HUES64 (cell line): ENCODE data around the gene OPHN1. TPM values are rescaled to one million over a fixed set of nuclear protein-coding genes. Genes with fewer than 3 reads are reported as not detected.

Source experiments
- H3K27ac ChIP-seq: 2 replicates; pipeline ENCODE4 v1.7.0; 2013; ENCODE audit warnings: low read depth, low read length, inconsistent platforms
- H3K27me3 ChIP-seq: 2 replicates; pipeline ENCODE4 v1.6.1; 2013; ENCODE audit warnings: mild to moderate bottlenecking, low read length; ENCODE audit not compliant: insufficient read depth
- H3K36me3 ChIP-seq: 2 replicates; pipeline ENCODE4 v1.6.1; 2013; ENCODE audit warnings: mild to moderate bottlenecking, low read length; ENCODE audit not compliant: insufficient read depth
- H3K4me1 ChIP-seq: 2 replicates; pipeline ENCODE4 v1.6.1; 2013; ENCODE audit warnings: mild to moderate bottlenecking, low read length, moderate library complexity; ENCODE audit not compliant: insufficient read depth
- H3K4me3 ChIP-seq: 2 replicates; pipeline ENCODE4 v1.5.1; 2013; ENCODE audit warnings: mild to moderate bottlenecking, low read length, moderate library complexity
- H3K9ac ChIP-seq: 2 replicates; pipeline ENCODE4 v1.6.1; 2013; ENCODE audit warnings: mild to moderate bottlenecking, low read depth, low read length
- H3K9me3 ChIP-seq: 2 replicates; pipeline ENCODE4 v1.6.1; 2013; ENCODE audit warnings: low read depth, low read length; ENCODE audit not compliant: insufficient read depth
- WGBS: fragments of 150-250, 120-280 bp; methylation state at CpG from one replicate; pipeline ENCODE4 v1.1.7; 2013; ENCODE audit warnings: missing lambda C conversion rate; 5-methylcytosine and 5-hydroxymethylcytosine counted together
- polyA plus RNA-seq, 2 experiments: library from polyadenylated mRNA; stranded (reverse); fragments of 50-300 nt; gene quantifications; one replicate each; pipeline ENCODE4 v1.2.3, GENCODE V29; 2013

The OPHN1 gene, protein sequence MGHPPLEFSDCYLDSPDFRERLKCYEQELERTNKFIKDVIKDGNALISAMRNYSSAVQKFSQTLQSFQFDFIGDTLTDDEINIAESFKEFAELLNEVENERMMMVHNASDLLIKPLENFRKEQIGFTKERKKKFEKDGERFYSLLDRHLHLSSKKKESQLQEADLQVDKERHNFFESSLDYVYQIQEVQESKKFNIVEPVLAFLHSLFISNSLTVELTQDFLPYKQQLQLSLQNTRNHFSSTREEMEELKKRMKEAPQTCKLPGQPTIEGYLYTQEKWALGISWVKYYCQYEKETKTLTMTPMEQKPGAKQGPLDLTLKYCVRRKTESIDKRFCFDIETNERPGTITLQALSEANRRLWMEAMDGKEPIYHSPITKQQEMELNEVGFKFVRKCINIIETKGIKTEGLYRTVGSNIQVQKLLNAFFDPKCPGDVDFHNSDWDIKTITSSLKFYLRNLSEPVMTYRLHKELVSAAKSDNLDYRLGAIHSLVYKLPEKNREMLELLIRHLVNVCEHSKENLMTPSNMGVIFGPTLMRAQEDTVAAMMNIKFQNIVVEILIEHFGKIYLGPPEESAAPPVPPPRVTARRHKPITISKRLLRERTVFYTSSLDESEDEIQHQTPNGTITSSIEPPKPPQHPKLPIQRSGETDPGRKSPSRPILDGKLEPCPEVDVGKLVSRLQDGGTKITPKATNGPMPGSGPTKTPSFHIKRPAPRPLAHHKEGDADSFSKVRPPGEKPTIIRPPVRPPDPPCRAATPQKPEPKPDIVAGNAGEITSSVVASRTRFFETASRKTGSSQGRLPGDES
- 2.1 TPM for polyA plus RNA-seq (2013, experiment 1 of 2)
- polyA plus RNA-seq (2013, experiment 2 of 2), result 2.9 TPM

DNA sequence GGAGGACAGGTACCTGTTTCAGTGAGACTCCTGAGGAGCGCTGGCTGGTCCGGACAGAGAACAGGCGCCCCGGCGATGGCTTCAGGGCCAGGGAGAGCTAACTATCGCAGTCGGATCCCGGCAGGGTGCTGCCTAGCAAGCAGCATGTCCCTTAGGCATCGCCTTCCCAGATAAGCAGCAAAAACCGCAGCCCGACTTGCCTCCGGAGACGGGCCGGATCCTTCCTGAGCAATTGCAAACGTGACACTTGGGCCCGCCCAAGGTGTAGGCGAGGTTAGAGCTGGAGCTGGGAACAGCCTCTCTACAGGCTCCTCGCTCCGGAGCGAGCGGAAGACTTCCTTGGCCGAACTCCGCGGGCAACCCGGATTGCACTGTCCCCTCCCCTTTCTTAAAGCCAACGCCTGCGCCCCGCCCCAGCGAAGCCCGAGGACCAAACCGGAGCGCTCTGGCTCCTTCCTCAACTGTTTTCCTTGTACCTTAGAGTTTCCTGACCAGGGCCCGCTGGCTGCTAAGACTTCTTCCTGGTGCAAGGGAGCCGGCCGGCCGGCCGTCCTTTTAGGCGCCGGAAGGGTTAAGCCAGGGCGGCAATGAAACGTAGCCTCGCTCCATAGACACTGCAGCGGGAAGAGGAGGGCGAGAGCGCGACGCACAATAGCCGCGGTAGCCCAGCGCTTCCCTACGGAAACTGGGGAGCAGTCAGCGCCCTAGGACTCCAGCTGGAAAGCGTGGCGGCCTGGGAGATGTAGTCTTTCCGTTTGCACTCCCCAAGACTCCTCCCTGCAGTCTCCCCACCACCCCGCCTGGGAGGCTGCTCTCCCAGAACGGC is at the start of gene OPHN1:
Gene OPHN1 (minus strand): TSS at position 341 of the 826 bp plus-strand sequence. CDS start 475 bp downstream, outside the sequence.
- Histone ChIP-seq H3K27ac (peak within 1 kb of the TSS; percentile 71; the same call in 1 of the 2 replicates), H3K4me3 (peak within 1 kb of the TSS; percentile 76), H3K36me3 (no peaks in the 10 kb centered on the region), H3K9ac (peak within 1 kb of the TSS; percentile 74), H3K9me3 (no peaks in the 10 kb centered on the region), H3K27me3 (no peaks in the 10 kb centered on the region), H3K4me1 (no peaks in the 10 kb centered on the region; the same call in 1 of the 2 replicates)
- WGBS, result under 1% methylated on average over 57 of the region's 57 CpGs

- 100% methylated on average over 1 of the region's 1 CpG for WGBS
- Histone ChIP-seq H3K9ac (no peak overlapping the region), H3K4me1 (no peaks in the 10 kb centered on the region), H3K4me3 (no peak overlapping the region), H3K27me3 (no peaks in the 10 kb centered on the region), H3K9me3 (no peaks in the 10 kb centered on the region), H3K36me3 (no peaks in the 10 kb centered on the region), H3K27ac (no peak overlapping the region)
Observed at GRCh38 chrX:68480969-68481368, 47.7 kb upstream of the OPHN1 start.

DNA sequence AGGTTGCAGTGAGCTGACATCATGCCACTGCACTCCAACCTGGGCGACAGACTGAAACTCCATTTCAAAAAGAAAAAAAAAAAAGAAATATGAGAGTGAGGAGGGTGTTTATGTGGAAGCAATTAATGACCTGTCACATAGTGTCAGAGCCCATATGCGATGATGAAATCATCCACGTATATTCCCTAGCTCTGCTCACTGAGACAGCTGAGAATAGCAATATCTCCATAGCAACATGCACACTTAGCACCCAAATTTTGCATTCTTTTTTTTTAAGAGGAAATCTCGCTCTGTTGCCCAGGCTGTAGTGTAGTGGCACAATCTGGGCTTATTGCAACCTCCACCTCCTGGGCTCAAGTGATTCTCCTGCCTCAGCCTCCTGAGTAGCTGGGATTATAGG is 31.5 kb upstream of the OPHN1 start:
- Histone ChIP-seq H3K27me3 (no peaks in the 10 kb centered on the region), H3K9me3 (no peaks in the 10 kb centered on the region), H3K9ac (no peak overlapping the region), H3K36me3 (no peaks in the 10 kb centered on the region), H3K4me3 (no peak overlapping the region), H3K4me1 (no peaks in the 10 kb centered on the region), H3K27ac (no peak overlapping the region)
- WGBS, result 86% methylated on average over 3 of the region's 4 CpGs

DNA sequence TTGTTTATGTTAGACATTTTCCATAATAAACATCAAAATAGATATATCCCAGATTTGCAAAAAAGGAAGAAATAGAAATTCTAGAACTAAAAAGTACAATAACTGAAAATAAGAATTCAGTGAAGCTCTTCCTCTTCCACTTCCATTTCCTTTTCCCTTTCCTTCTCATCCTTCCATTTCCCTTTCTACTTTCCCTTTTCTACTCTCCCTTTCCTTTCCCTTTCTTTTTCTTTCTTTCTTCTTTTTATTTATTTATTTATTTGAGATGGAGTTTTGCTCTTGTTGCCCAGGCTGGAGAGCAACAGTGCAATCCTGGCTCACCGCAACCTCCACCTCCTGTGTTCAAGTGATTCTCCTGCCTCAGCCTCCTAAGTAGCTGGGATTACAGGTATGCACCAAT is 30.6 kb upstream of the OPHN1 start:
- 100% methylated on average over 1 of the region's 1 CpG for WGBS
- Histone ChIP-seq H3K36me3 (no peaks in the 10 kb centered on the region), H3K27ac (no peak overlapping the region), H3K4me3 (no peak overlapping the region), H3K27me3 (no peaks in the 10 kb centered on the region), H3K9ac (no peak overlapping the region), H3K4me1 (no peaks in the 10 kb centered on the region), H3K9me3 (no peaks in the 10 kb centered on the region)

- 74% methylated on average over 3 of the region's 8 CpGs for WGBS
- no peak overlapping the region for H3K9ac ChIP-seq
- no peaks in the 10 kb centered on the region for H3K4me1 ChIP-seq
- H3K4me3 ChIP-seq, result no peak overlapping the region
- H3K27ac ChIP-seq, result no peak overlapping the region
- no peaks in the 10 kb centered on the region for H3K36me3 ChIP-seq
- H3K27me3 ChIP-seq, result no peaks in the 10 kb centered on the region
- no peaks in the 10 kb centered on the region for H3K9me3 ChIP-seq
Observed at GRCh38 chrX:68462653-68463052, 29.4 kb upstream of the OPHN1 start.

- Histone ChIP-seq H3K27ac (no peak overlapping the region), H3K9ac (no peak overlapping the region), H3K4me3 (no peak overlapping the region), H3K4me1 (no peaks in the 10 kb centered on the region), H3K9me3 (no peaks in the 10 kb centered on the region), H3K27me3 (no peaks in the 10 kb centered on the region), H3K36me3 (no peaks in the 10 kb centered on the region)
- WGBS, result 94% methylated on average over 8 of the region's 8 CpGs
Observed at GRCh38 chrX:68462197-68462596, 28.9 kb upstream of the OPHN1 start.

DNA sequence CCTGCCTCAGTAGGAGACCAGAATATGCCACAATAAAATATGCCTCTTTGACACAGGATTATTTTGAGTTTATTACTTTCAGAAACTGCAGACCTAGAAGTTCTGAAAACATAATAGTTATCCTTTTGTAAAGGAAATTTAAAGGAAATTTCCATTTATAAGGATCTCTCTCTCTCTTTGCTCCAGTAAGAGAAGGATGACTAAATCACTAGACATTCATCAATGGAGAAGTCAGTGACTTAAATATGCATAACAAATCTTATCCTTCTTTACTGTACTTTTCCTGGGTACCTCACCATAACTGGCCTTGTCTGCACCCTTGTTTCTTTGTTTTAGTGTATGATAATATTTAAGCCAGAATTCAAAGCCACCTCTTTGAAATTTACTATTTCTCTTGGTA is 28.3 kb upstream of the OPHN1 start:
- Histone ChIP-seq H3K9me3 (no peaks in the 10 kb centered on the region), H3K4me3 (no peak overlapping the region), H3K9ac (no peak overlapping the region), H3K27ac (no peak overlapping the region), H3K36me3 (no peaks in the 10 kb centered on the region), H3K4me1 (no peaks in the 10 kb centered on the region), H3K27me3 (no peaks in the 10 kb centered on the region)

DNA sequence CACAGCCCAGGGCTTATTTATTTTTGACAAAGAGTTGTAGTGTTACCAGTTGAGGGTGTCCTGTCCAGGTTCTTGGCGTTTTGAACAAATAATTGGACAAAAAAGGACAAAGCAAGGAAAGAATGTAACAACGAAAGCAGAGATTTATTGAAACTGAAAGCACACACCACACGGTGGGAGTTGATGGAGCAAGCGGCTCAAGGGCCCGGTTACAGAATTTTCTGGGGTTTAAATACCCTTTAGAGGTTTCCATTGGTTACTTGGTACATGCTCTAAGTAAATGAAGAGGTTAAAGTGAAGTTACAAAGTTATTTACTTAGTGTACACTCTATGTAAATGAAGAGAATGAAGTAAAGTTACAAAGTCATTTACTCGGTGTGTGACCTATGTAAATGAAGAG is 27.8 kb upstream of the OPHN1 start:
- Histone ChIP-seq H3K4me1 (no peaks in the 10 kb centered on the region), H3K9me3 (no peaks in the 10 kb centered on the region), H3K36me3 (no peaks in the 10 kb centered on the region), H3K4me3 (no peak overlapping the region), H3K27ac (no peak overlapping the region), H3K9ac (no peak overlapping the region), H3K27me3 (no peaks in the 10 kb centered on the region)
- 76% methylated on average over 6 of the region's 6 CpGs for WGBS

DNA sequence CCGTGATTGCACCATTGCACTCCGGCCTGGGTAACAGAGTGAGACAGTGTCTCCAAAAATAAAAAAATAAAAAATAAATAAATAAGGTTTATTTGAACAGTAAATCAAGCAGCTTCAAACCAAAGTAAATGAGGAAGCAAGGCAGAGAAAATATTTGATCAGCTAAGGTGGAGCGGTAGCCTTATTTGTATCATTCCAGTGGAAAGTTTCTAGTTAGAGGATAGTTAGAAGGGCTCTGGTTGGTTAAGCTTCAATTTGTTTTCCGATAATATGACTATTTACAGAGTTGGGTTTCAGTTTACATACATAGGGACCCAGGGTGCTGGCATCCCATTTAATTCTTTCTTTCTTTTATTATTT is 21.8 kb upstream of the OPHN1 start:
- no peak overlapping the region for H3K27ac ChIP-seq
- no peak overlapping the region for H3K9ac ChIP-seq

DNA sequence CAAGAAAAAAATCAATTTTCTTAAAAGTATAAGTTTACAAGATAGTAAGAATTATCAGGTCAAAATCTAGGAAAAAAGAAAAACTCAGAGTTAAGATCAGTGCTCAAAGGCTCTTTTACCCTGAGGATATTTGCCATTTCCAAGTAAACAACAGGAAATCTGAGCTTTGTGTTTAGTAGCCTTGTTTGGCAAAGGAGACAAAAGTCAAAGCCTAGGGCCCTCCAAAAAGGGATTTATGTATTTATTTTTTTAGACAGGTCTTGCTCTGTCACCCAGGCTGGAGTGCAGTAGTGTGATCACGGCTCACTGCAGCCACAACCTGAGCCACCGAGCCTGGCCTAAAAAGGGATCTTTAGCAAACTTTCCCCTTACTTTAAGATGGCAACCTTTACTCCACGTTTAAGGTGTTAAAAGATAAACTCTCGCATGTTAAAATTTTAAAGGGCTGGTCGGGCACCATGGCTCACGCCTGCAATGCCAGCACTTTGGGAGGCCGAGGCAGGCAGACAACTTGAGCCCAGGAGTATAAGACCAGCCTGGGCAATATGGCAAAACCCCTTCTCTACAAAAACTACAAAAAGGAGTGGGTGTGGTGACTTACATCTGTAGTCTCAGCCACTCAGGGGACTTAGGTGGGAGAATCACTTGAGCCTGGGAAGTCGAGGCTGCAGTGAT is 21.3 kb upstream of the OPHN1 start:
- Histone ChIP-seq H3K27me3 (no peaks in the 10 kb centered on the region), H3K4me3 (no peak overlapping the region), H3K9ac (no peak overlapping the region), H3K27ac (no peak overlapping the region), H3K4me1 (no peaks in the 10 kb centered on the region), H3K9me3 (no peaks in the 10 kb centered on the region), H3K36me3 (no peaks in the 10 kb centered on the region)
- WGBS, result 85% methylated on average over 8 of the region's 8 CpGs

More for the DNA sequence above, 21.8 kb upstream of the OPHN1 start:
- H3K9me3 ChIP-seq, result no peaks in the 10 kb centered on the region
- no peaks in the 10 kb centered on the region for H3K27me3 ChIP-seq
- WGBS, result 86% methylated on average over 2 of the region's 4 CpGs
- H3K4me1 ChIP-seq, result no peaks in the 10 kb centered on the region
- no peaks in the 10 kb centered on the region for H3K36me3 ChIP-seq
- no peak overlapping the region for H3K4me3 ChIP-seq
